Activated CD8-positive, alpha-beta memory T cell treated with anti-CD3 and anti-CD28 coated beads for 4 hours (primary cell): ENCODE results near the gene HOATZ.

Source experiments
- DNase-seq, 2 donors: peaks; one replicate each; pipeline ENCODE4 v3.0.0-alpha.2; 2020; ENCODE audit warnings: low read depth in 2 of 2

The HOATZ gene

DNA sequence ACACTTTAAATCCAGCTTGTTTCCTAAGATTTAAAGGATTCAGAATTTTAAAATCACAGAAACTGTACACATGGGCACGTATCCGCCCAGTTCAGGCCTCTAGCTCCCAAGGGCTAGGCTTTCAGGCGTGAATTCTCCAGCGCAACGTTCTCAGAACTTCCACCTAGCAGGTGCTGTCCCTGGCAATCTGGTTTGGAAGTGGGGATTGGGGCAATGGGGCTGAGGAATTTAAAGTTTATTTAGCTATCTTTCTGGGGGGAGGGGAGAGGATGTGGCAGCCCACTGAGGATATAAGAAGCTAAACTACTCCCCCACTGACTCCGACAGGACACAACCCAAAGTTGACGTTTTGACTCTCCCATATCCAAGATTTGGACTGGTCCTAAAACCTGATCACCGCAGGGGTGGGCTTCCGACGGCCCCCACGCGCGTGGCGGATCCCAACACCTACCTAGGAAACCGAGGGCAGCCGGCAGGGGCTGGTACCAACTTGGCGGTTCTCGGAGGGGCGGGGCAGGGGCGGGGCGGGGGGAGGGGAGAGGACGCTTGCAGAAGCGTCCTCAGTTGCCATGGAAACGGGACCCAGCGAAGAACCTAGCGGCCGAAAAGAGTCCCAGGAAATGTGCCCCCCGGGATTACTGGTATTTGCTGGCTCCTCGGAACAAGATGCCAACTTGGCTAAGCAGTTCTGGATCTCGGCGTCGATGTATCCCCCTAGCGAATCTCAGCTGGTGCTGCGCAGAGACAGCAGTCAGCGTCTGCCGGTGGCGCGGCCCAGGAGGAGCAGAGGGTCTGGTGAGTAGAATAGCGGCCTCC is at the start of gene HOATZ:
HOATZ (plus strand) TSS at position 563 of the 816 bp plus-strand sequence; CDS start at position 570, 7 bp downstream.
- DNase-seq, result no peak

GRCh38 chr11:111465400-111465799 is 49.2 kb upstream of the HOATZ start:
- no peak for DNase-seq

- no peak for DNase-seq
These were observed 48.0 kb upstream of the HOATZ start for GRCh38 chr11:111466615-111467014.

DNA sequence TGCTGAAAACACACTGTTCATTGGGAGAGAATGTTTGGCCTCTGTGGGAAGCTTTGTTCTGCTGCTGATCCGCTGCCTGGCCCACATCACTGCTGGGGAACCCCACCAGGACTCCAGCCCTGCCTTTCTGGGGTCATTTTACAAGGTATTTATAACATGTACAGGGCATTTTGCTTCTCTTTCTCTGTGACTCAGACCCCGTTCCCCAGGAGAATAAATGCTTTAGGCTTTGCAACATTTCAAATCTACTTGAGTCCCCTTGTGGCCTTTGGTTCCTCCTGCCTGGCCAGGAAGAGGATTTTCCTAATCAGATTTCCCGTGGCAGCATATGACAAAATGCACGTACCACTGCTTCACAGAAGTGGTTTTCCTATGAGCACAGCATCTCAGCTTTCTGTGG is 45.4 kb upstream of the HOATZ start:
- DNase-seq, result no peak

GRCh38 chr11:111472228-111472627 is 42.4 kb upstream of the HOATZ start:
- DNase-seq, result no peak

DNA sequence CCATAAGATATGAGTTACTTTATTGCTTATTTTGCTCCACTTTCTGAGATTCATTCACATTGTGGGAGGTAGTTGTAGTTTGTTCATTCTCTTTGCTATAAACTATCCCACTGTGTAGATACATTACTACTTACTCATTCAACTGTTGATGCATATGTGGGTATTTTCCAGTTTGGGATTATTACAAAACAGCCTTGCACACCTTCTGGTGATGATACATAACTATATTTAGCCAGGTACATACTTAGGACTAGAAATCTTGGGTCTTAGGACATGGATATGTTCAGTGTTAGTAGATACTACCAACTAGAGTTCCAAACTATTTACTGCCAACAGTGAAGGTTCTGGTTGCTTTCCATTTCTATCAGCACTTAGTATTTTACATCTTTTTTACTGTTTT is 40.1 kb upstream of the HOATZ start:
- DNase-seq, result no peak

- DNase-seq, result no peak
These were observed 38.2 kb upstream of the HOATZ start for GRCh38 chr11:111476366-111476765.

GRCh38 chr11:111476956-111477355 is 37.6 kb upstream of the HOATZ start:
- DNase-seq, result no peak

DNA sequence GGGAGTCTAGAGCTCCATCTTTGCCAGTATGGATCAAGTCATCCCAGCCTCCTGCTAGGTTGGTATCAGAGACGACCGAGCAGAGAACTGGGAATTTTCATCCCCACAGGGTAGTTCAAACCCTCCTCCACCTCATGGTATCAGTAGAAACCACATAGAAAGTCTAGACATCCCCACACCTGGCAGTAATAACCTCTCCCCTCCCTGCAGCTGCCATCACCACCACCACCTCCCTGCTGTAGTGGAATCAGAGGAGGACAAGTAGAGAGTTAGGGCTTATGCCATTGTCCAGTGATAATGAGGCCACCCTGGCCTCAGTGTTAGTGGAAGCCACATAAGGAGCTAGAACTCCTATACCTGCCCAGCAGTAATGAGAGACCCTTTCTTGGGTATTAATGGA is 36.7 kb upstream of the HOATZ start:
- no peak for DNase-seq

DNA sequence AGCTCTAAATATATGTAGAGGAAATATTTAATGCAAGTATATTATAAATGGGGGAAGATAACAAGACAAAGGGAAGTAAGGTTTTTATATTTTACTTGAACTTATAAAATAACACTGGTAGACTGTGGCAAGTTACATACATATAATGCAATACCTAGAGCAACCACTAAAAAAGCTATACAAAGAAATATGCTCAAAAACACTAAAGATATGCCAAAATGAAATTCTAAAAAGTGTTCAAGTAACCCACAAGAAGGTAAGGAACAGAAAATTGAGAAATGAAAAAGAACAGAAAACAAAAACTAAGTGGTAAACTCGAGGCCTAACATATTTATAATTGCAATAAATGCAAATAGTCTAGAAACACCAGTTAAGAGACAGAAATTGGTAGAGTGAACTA is 34.9 kb upstream of the HOATZ start:
- no peak for DNase-seq

DNA sequence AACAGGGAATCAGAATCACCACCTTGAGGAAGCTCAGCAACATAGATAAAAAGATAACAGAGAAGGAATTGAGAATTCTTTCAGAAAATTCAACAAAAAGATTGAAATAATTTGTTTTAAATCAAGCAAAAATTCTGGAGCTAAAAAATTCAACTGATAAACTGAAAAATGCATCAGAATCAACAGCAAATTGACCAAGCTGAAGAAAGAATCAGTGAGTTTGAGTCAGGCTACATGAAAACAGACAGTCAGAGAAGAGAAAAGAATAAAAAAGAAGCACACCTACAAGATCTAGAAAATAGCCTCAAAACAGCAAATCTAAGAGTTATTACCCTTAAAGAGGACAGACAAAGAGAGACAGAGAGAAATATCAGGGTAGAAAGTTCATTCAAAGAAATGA is 31.1 kb upstream of the HOATZ start:
- no peak for DNase-seq

- DNase-seq, result no peak
These were observed 24.1 kb upstream of the HOATZ start for GRCh38 chr11:111490496-111490895.

DNA sequence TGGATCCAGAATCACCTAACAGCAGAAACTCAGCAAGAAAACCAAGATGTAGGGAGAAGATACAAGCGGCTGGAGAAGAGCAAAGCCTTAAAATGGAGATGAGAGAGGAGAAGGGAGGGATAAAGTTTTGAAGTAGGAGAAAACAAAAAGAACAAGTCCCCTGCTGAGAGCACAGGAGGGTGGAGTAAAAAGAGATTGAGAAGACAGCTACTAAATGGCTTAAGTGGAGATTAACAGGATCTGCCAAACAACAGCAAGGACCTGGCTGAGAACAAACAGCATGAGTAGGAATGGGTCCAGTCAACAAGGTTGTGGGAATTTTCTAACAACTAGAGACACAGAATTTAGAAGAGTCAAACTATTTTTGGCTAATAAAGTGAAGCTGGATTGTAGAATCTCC is 20.5 kb upstream of the HOATZ start:
- DNase-seq, result no peak

- no peak for DNase-seq
These were observed 15.1 kb upstream of the HOATZ start for GRCh38 chr11:111499483-111499882.

DNA sequence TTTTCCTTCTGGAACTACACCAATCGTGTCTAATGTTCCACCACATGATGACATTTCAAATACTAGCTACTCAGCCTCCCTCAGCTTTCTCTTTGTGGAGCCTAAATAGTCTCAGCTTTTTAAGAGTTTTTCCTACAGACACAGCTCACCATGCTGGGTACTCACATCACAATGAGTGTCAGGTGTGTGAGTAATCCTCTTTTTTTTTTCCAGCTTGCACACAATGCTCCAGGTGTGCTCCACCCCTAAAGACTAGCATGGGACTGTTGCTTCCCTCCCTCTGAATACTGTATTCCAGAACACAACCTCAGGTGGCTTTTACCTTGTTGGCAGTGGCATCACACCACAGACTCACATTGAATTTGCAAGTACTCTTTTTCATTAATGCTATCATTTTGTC is 14.1 kb upstream of the HOATZ start:
- DNase-seq, result no peak

DNA sequence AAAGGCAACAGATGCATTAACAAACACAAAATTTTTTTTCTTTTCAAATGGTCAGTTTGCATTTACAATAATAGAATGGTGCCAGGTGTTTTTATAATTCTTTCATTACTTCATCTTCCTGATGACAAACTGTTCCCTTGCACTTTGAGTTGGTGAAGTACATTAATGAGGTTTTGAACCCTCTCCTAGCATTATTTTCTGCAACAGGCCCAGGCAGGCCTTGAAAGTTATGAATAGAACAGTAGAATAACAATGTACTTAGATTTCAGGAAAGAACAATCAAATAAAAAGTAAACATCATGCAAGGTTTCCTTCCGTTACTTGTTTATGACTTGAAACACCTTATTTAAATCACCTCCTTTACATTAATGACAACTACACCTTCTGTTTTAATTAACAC is 12.0 kb upstream of the HOATZ start:
- no peak for DNase-seq

DNA sequence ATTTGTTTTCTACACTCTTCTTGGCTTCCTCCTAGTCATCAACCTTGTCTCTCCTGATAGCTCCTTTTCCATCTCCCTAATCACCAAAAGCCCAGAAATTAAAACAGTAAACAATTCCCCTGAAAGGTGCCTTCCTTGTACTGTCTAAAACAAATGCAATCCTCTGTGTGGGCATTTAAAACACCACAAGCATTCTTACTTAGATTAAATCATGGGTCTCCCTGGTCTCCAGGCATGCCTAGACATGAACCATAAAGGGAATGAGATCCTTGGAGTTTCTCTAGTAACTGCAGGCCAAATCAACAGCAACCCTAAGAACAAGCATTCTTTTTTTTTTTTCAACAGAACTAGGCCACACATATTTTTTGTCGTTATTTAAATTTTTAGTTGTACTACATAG is 4.3 kb upstream of the HOATZ start:
- DNase-seq, result no peak

GRCh38 chr11:111512296-111513239 is 2.0 kb upstream of the HOATZ start, which contains the start of gene BTG4:
TSS of gene BTG4 (minus strand) at chr11:111512386. CDS start at chr11:111498776, 13,610 bp downstream.
- no peak for DNase-seq

GRCh38 chr11:111513240-111513605 is 1.4 kb upstream of the HOATZ start:
- no peak for DNase-seq

- DNase-seq, result no peak
These were observed 1.0 kb downstream of the HOATZ start for GRCh38 chr11:111515591-111515990.

- no peak for DNase-seq
These were observed 4.1 kb downstream of the HOATZ start for GRCh38 chr11:111518668-111519067.

DNA sequence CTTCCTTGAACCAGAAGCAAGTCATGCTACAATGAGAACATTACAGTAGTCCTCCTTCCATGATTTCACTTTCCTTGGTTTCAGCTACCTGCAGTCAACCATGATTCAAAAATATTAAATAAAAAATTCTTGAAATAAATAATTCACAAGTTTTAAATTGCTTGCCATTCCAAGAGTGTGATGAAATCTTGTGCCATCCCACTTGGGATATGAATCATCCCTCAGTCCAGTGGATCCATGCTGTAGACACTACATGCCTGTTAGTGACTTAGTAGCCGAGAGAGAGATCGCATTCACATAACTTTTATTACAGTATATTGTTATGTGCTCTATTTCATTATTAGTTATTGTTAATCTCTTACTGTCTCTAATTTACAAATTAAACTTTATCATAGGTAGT is 6.0 kb downstream of the HOATZ start:
- DNase-seq, result no peak

DNA sequence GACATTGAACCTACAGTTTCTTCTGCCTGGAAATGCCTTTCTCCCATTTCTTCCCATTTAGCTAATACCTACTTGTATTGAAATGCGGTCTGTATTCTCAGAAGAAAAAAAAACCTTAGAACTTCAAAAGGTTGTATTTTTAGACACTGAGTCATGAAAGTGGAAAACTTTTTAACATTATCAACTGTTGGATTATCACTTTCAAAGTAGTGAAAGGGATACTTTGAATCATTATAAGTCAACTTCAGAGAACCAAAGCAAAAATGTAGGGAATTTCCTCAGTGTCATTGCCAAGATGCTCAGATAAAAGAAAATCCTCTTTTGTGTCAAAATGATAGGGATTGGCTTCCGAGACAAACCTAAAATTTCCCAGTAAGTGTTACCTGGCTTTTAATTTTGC is 6.6 kb downstream of the HOATZ start:
- no peak for DNase-seq
